Pancreas (tissue), 10 donors: ENCODE data around the gene RINT1. TPM values are rescaled to one million over a fixed set of nuclear protein-coding genes. Genes with fewer than 3 reads are reported as not detected.
"Not testable (repeated sequence)": the region's sequence is repeated elsewhere in the genome, so short reads cannot be mapped to it uniquely, and the experiment has no call there.

ENCODE experiments used
- ATAC-seq, 4 donors: fragments of 200-7000 bp; cut with Tn5 transposase; one replicate each; pipeline versions ENCODE4 v1.8.0 to v1.9.1; 2020; ENCODE audit warnings: mild to moderate bottlenecking in 4 of 4, moderate library complexity in 4 of 4
- DNase-seq, 6 donors: peaks; one replicate each; pipeline ENCODE4 v3.0.0-alpha.2; 2020
- FAIRE-seq: peaks from 2 replicates; lab custom pipeline; 2012; peaks lifted over from hg19 to GRCh38; lab: Jason Lieb, UNC
- H3K27ac ChIP-seq, 4 donors: fragments of 200-600 bp; sonication (generic); 1 replicate in 3 of 4; 2 replicates in 1 of 4; pipeline versions ENCODE4 v1.5.0 to v1.8.0; 2020
- H3K27me3 ChIP-seq, 4 donors: fragments of 200-600 bp; one replicate each; pipeline ENCODE4 v1.8.0; 2021
- H3K36me3 ChIP-seq, 3 donors: fragments of 200-600 bp; sonication (generic) in 1 of 3; one replicate each; pipeline versions ENCODE4 v1.5.0 to v1.8.0; 2020 to 2021
- H3K4me1 ChIP-seq, 3 donors: fragments of 200-600 bp; one replicate each; pipeline ENCODE4 v1.8.0; 2021
- H3K4me3 ChIP-seq, 4 donors: fragments of 200-600 bp; sonication (generic) in 2 of 4; one replicate each; pipeline versions ENCODE4 v1.5.0 to v1.8.0; 2020 to 2021
- H3K9me3 ChIP-seq, 4 donors: fragments of 200-600 bp; one replicate each; pipeline ENCODE4 v1.8.0; 2021
- CTCF ChIP-seq, 4 donors: fragments of 200-600 bp; sonication (generic) in 3 of 4; IDR thresholded peaks; one replicate each; pipeline versions ENCODE4 v1.5.0 to v1.8.0; 2021; ENCODE audit warnings: antibody characterized with exemption in 4 of 4
- WGBS, 2 donors: extraction: QIAGEN DNeasy Blood & Tissue Kit; methylation state at CpG; one replicate each; pipeline ENCODE4 v1.1.7; 2013; 5-methylcytosine and 5-hydroxymethylcytosine counted together
- intact Hi-C, 3 donors: fragments of 100-400 bp; cut with DNase I; formaldehyde crosslinking; loops; one replicate each; pipeline versions ENCODE4 v1.11.1 to v1.14.2; 2022
- polyA plus RNA-seq, 2 donors: library from polyadenylated mRNA; stranded (reverse); fragments of 200-250 nt; gene quantifications; one replicate each; pipeline ENCODE4 v1.2.3, GENCODE V29; 2013
- total RNA-seq, 6 donors: library from RNA; stranded (reverse); fragmentation: NEBNext Ultra II Directional in 4 of 6; extraction: Animal tissue kit (Norgen Biotek cat#: 25700) in 4 of 6; gene quantifications; one replicate each; pipeline versions ENCODE4 v1.2.1 to v1.2.4, GENCODE V29; 2021 to 2023
- donor health status: healthy with polysubstance abuse.
- donor health status: DM: no; HTN: no; CAD: no; lungs with moderate emphysema.
- donor health status: DM: no; HTN: no; CAD: no.
- donor health status: control.
- donor health status: control.
- donor health status: Bipolar disorder and iron deficiency.
- donor health status: DM: yes; HTN: yes; CAD: no.
- donor health status: DM: no; HTN: no; CAD: no.
- donor health status: DM: no; HTN: no; CAD: no.
- donor health status: DM: yes; HTN: yes; CAD: no.

The RINT1 gene
- total and polyA plus RNA-seq, 8 donors: 9.1 to 15.4 (median 13.0) TPM

- no peak for DNase-seq
- H3K27ac ChIP-seq: no peak overlapping the region
- intact Hi-C loops: no loop called here
- H3K4me1 ChIP-seq: no peaks in the 10 kb centered on the region
- ATAC-seq: no peak
- FAIRE-seq: no peak
- WGBS, 2 donors: 83 to 91% methylated on average over 4 of the region's 4 CpGs
- no peaks in the 10 kb centered on the region for H3K36me3 ChIP-seq
- TF ChIP-seq CTCF (IDR thresholded peaks at IDR 0.05): no peak
- H3K27me3 ChIP-seq: no peaks in the 10 kb centered on the region
- no peak overlapping the region for H3K4me3 ChIP-seq
- no peaks in the 10 kb centered on the region for H3K9me3 ChIP-seq
Observed at GRCh38 chr7:105512926-105513526, 19.0 kb upstream of the RINT1 start.

- H3K36me3 ChIP-seq, DNase-seq, ATAC-seq, H3K4me1 ChIP-seq, H3K9me3 ChIP-seq, H3K4me3 ChIP-seq, intact Hi-C loops, FAIRE-seq, H3K27ac ChIP-seq, H3K27me3 ChIP-seq: not testable (repeated sequence)
- WGBS, 2 donors: 94% methylated on average over 7 of the region's 7 CpGs
Observed at GRCh38 chr7:105515610-105516009, 16.4 kb upstream of the RINT1 start.

- Histone ChIP-seq H3K27me3 (no peaks in the 10 kb centered on the region), H3K4me1 (peaks cover 0 to 10% (median 0%) of the 10 kb centered on the region in 3 donors), H3K4me3 (no peak overlapping the region), H3K36me3 (no peaks in the 10 kb centered on the region), H3K27ac (no peak overlapping the region), H3K9me3 (no peaks in the 10 kb centered on the region)
- ATAC-seq (no peak), DNase-seq (no peak), FAIRE-seq (no peak)
- no peak for TF ChIP-seq CTCF (IDR thresholded peaks at IDR 0.05)
- WGBS, 2 donors: 90 to 94% methylated on average over 6 of the region's 6 CpGs
- intact Hi-C loops: no loop called here
Observed at GRCh38 chr7:105519353-105519752, 12.6 kb upstream of the RINT1 start.

- DNase-seq, H3K27ac ChIP-seq, FAIRE-seq, H3K36me3 ChIP-seq, H3K4me1 ChIP-seq, intact Hi-C loops, H3K27me3 ChIP-seq, ATAC-seq, H3K9me3 ChIP-seq: not testable (repeated sequence)
- 77 to 87% methylated on average over 7 of the region's 7 CpGs for WGBS, 2 donors
- peak overlapping the region in 2 of 4 donors; percentile 74 to 87 for H3K4me3 ChIP-seq
Observed at GRCh38 chr7:105520620-105521019, 11.4 kb upstream of the RINT1 start.

- intact Hi-C loops: no loop called here
- H3K27me3 ChIP-seq: no peaks in the 10 kb centered on the region
- 5 to 14% methylated on average over 25 of the region's 25 CpGs for WGBS, 2 donors
- H3K27ac ChIP-seq: peak overlapping the region; percentile 73 to 93 (median 84)
- H3K9me3 ChIP-seq: no peaks in the 10 kb centered on the region
- TF ChIP-seq CTCF (IDR thresholded peaks at IDR 0.05): no peak
- H3K36me3 ChIP-seq: no peaks in the 10 kb centered on the region
- FAIRE-seq (no peak), DNase-seq (peak; percentile 41 to 84 (median 60)), ATAC-seq (peak; percentile 39 to 72 (median 63))
- H3K4me3 ChIP-seq: peak overlapping the region; percentile 65 to 87 (median 75)
- peaks cover 0 to 10% (median 0%) of the 10 kb centered on the region in 3 donors for H3K4me1 ChIP-seq
Observed at GRCh38 chr7:105521027-105521716, 10.8 kb upstream of the RINT1 start.
